T-helper 17 cell (primary cell): ENCODE data around the gene SYT17. TPM values are rescaled to one million over a fixed set of nuclear protein-coding genes. Genes with fewer than 3 reads are reported as not detected.

Source experiments
- ATAC-seq: fragments of 150-1000 bp; cut with Tn5 transposase; 2 replicates; pipeline ENCODE4 v1.10.0; 2021; ENCODE audit warnings: mild to moderate bottlenecking, moderate library complexity
- DNase-seq, 3 donors: peaks; one replicate each; pipeline versions ENCODE4 v3.0.0 to v3.0.0-alpha.2; 2020 to 2021
- H3K9me3 ChIP-seq: one replicate; pipeline ENCODE4 v1.7.0; 2013; ENCODE audit warnings: low read length, mild to moderate bottlenecking; ENCODE audit not compliant: control insufficient read depth, poor library complexity, severe bottlenecking
- H3K27ac Mint-ChIP-seq: one replicate; pipeline ENCODE4 v1.8.0; 2022; ENCODE audit warnings: mild to moderate bottlenecking, moderate library complexity, mixed read lengths
- H3K27me3 Mint-ChIP-seq: one replicate; pipeline ENCODE4 v1.8.0; 2022; ENCODE audit warnings: mixed read lengths
- H3K36me3 Mint-ChIP-seq: one replicate; pipeline ENCODE4 v1.8.0; 2022; ENCODE audit warnings: low read depth, mixed read lengths
- H3K4me1 Mint-ChIP-seq: one replicate; pipeline ENCODE4 v1.8.0; 2022; ENCODE audit warnings: mild to moderate bottlenecking, mixed read lengths
- H3K4me3 Mint-ChIP-seq: one replicate; pipeline ENCODE4 v1.8.0; 2022; ENCODE audit warnings: mild to moderate bottlenecking, moderate library complexity, mixed read lengths
- total RNA-seq, 4 donors: library from RNA in 2 of 4; stranded (reverse) in 2 of 4; gene quantifications; one replicate each; pipeline ENCODE4 v1.2.3 and lab custom pipeline; 2022 to 2026

Gene SYT17
- total RNA-seq, 2 donors from 2014 or later = 0.97 TPM; not detected in 1

DNA sequence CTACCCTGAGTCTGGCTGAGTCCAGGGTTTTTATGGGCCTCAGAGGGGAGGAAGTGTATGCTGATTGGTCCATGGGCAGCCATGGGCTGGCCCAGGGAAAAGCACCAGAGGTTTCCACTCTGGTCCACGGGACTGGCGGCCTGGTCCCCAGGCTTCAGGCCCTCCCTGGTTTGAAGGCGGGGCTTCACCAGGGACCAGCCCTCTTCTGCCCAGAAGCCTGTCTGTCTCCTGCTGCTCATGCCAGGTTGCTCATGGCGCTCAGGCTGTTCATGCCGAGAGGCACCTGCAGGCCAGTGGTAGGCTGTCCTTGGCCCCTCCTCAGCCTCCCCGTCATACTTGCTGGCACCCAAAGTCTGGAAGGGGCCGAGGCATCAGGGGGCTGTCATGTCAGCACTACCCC lies 72.5 kb downstream of the SYT17 start:
- H3K9me3 ChIP-seq = no peaks in the 10 kb centered on the region
- H3K27ac Mint-ChIP-seq = no peak overlapping the region
- no peak for ATAC-seq
- H3K4me1 Mint-ChIP-seq = no peaks in the 10 kb centered on the region
- DNase-seq = no peak
- H3K4me3 Mint-ChIP-seq = no peak overlapping the region
- H3K27me3 Mint-ChIP-seq = no peaks in the 10 kb centered on the region
- H3K36me3 Mint-ChIP-seq = no peaks in the 10 kb centered on the region

DNA sequence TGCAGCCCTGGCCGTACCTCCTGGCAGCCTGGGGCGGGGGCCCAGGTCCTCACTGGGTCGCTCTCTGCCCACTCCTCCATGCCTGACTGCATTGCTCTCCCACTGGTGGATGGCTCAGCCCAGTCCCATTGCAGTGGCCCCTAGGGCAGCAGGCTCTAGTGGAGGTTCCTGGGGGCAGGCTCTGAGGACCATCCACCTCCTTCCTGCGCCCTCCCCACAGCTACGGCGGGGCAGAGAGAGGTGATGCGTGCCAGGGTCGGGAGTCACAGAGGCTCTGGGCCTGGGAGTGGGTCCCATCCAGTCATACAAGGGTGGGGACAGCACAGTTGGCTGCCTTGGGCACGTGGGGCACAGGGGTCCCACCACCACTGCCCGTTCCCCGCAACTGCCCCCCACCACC lies 73.5 kb downstream of the SYT17 start:
- H3K9me3 ChIP-seq = no peaks in the 10 kb centered on the region
- H3K27ac Mint-ChIP-seq = no peak overlapping the region
- H3K4me3 Mint-ChIP-seq = no peak overlapping the region
- H3K4me1 Mint-ChIP-seq = no peaks in the 10 kb centered on the region
- ATAC-seq = no peak
- no peak for DNase-seq
- H3K36me3 Mint-ChIP-seq = no peaks in the 10 kb centered on the region
- H3K27me3 Mint-ChIP-seq = no peaks in the 10 kb centered on the region

DNA sequence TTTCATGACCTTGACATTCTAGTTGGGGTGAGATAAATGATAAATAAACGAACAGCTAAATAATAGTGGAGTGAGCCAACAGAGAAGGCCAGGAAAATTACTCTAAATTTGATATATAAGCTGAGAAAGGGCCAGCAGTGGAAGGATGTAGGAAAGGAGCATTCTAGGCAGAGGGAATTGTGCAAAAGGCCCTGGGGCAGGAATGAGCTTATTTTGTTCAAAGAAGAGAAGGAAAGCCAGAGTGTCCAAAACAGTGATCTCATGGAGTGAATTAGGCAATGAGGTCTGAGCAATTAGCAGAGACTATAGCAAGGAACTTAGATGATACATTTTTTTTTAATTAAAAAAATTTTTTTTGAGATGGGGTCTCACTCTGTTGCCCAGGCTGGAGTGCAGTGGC lies 74.1 kb downstream of the SYT17 start:
- ATAC-seq (no peak), DNase-seq (no peak)
- Mint-ChIP-seq H3K27me3 (no peaks in the 10 kb centered on the region), H3K4me3 (no peak overlapping the region), H3K27ac (no peak overlapping the region), H3K4me1 (no peaks in the 10 kb centered on the region), H3K36me3 (no peaks in the 10 kb centered on the region)
- H3K9me3 ChIP-seq = no peaks in the 10 kb centered on the region

DNA sequence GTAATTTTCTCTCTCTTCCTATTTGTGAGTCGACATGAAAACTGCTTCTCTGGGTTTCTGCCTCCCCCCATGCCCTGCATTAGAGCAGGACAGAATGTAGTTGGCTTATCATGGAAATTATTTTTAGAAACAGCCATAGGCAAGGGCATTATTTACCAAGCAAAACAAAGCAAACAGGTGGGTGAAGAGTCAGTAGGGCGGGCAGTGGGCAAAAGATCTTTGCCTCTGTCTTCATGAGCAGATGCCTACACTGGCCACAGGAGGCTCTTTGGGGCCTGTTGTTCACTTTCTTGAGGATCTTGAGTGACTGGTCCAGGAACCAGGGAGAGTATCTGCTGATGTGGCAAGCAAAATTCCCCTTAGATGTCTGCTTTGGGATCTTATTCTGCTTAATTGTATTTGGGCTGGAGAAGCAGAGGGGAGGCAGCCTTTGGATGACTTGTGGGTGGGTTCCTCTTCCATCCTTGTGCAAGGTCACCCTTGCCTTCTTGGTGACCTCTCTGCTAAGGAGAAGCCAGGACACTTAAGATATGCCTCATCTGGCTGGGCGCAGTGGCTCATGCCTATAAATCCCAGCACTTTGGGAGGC lies 75.0 kb downstream of the SYT17 start:
- no peak for ATAC-seq
- Mint-ChIP-seq H3K36me3 (no peaks in the 10 kb centered on the region), H3K27me3 (no peaks in the 10 kb centered on the region), H3K4me3 (no peak overlapping the region), H3K27ac (no peak overlapping the region), H3K4me1 (no peaks in the 10 kb centered on the region)
- no peak for DNase-seq
- H3K9me3 ChIP-seq = no peaks in the 10 kb centered on the region

DNA sequence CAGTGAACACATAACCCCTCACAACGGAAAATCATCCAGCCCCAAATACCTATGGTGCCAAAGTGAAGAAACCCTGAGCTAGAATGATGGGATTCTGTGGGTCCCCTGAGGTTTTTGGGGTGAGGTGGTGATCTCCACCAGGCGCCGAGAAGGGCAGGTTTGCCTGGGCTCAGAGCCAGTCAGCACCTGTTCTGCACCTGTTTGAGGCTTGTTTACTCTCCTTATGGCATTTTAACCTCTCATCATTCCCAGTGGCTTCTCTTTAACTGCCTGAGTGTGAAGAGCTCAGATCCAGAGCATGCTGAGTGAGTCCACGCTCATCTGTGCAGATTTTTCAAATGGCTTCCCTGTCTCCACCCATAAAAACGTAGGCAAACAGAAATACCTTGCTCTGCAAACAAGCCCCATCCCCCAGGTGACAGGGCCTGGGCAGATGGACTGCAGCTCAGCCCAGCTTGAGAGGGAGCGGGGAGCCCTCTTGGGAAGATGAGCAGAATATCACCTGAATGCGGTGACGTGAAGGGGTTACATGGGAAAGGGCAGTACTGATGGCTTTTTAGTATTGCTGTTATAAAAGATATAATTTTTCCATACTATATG lies 77.4 kb downstream of the SYT17 start:
- no peaks in the 10 kb centered on the region for H3K9me3 ChIP-seq
- Mint-ChIP-seq H3K4me1 (no peaks in the 10 kb centered on the region), H3K4me3 (no peak overlapping the region), H3K27me3 (no peaks in the 10 kb centered on the region), H3K27ac (no peak overlapping the region), H3K36me3 (no peaks in the 10 kb centered on the region)
- ATAC-seq = no peak
- no peak for DNase-seq

DNA sequence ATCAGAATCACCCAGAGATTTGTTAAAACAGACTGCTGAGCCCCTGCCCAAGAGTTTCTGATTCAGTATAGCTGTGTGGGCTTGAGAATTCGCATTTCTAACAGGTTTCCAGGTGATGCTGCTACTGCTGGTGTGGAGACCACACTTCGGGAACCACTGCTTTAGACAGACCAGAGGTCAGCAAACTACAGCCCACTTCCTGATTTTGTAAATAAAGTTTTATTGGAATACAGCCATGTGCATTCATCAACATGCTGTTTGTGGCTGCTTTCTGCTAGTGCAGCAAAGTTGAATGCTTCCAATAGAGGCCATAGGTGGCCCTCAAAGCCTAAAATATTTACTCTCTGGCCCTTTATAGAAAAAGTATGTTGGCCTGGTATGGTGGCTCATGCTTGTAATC lies 84.9 kb downstream of the SYT17 start:
- Mint-ChIP-seq H3K36me3 (no peaks in the 10 kb centered on the region), H3K27me3 (peaks cover 16% of the 10 kb centered on the region), H3K4me1 (no peaks in the 10 kb centered on the region), H3K27ac (no peak overlapping the region), H3K4me3 (no peak overlapping the region)
- DNase-seq = no peak
- ATAC-seq = no peak
- no peaks in the 10 kb centered on the region for H3K9me3 ChIP-seq

DNA sequence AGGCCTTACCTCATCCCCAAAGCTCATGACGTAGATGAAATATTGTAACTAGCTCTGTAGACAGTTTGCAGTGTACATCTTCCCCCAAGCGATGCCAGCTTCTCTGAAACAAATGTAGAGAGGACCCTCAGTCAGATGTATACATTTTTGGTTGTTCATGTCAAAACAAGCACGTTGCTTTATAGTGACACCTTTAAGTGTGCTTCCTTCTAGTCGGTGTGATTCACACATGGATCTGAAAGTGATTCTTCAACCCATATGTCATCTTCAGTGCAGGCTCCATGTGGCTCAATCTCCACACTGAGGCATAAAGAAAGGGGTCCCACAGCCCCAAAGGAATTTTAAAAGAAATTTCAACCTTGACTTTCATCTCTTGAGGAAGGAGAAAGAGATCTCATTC lies 86.6 kb downstream of the SYT17 start:
- Mint-ChIP-seq H3K4me1 (no peaks in the 10 kb centered on the region), H3K27me3 (peaks cover 25% of the 10 kb centered on the region), H3K36me3 (no peaks in the 10 kb centered on the region), H3K4me3 (no peak overlapping the region), H3K27ac (no peak overlapping the region)
- no peak for ATAC-seq
- DNase-seq = no peak
- no peaks in the 10 kb centered on the region for H3K9me3 ChIP-seq

DNA sequence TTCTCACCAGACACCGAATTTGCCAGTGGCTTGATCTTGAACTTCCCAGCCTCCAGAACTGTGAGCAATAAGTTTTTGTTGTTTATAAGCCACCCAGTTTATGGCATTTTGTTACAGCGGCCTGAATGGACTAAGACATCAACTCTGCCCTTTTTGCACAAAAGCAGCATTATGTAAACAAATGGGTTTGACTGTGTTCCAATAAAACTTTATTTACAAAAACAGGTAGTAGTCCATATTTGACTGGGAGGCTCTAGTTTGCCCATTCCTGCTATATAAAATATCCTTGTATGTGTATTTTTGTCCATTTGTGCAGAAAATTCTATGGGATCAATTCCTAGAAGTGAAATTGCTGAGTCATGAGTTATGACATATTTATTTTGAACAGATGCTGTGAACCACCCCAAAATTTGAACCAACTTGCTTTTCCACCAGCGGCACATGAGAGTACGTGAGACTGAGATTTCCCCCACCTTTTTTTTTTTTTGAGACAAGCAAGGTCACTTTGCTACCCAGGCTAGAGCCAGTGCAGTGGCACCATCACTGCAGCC lies 96.2 kb downstream of the SYT17 start:
- H3K9me3 ChIP-seq = no peaks in the 10 kb centered on the region
- Mint-ChIP-seq H3K4me3 (no peak overlapping the region), H3K27ac (no peak overlapping the region), H3K4me1 (no peaks in the 10 kb centered on the region), H3K27me3 (peaks cover 11% of the 10 kb centered on the region), H3K36me3 (no peaks in the 10 kb centered on the region)
- ATAC-seq = no peak
- no peak for DNase-seq

DNA sequence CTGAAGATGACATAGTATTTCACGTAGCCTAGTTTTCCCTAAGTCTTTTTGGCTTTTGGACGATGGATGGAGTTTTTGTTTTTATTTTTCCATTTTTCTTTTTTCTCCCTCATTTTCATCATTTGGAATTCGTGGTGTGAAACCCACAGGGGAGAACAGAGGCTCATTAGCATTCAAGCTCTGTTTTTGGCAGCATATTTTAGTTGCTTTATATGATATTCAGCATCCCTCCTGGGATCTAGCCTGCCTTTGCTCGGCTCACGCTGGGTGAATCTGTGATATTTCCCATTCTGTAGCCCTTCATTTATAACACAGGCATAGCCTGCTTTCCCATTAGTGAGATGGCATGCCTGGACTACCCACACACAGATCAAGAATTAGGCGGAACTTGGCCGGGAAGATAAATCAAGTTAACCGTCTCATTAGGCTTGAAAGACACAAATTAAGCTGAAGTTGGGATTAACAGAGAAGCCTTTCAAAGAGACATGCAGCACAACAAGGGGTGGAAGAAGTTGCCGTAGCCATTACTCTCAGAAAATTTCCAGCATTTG lies 97.4 kb downstream of the SYT17 start:
- ATAC-seq = no peak
- peaks cover 5% of the 10 kb centered on the region for H3K27me3 Mint-ChIP-seq

DNA sequence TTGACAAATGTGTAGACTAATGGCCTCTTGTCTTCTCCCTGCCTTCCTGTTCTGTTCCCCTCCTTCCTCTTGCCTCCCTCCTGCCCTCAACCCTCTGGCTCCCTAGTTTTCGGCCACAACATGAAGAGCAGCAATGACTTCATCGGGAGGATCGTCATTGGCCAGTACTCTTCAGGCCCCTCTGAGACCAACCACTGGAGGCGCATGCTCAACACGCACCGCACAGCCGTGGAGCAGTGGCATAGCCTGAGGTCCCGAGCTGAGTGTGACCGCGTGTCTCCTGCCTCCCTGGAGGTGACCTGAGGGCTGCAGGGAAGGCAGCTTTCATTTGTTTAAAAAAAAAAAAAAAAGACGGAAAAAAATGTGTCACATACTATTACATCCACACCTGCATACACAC lies 98.7 kb downstream of the SYT17 start:
- ATAC-seq (no peak), DNase-seq (no peak)
- no peak overlapping the region for H3K27ac Mint-ChIP-seq
- H3K27me3 Mint-ChIP-seq = peaks cover 5% of the 10 kb centered on the region
- H3K4me3 Mint-ChIP-seq = no peak overlapping the region
- H3K4me1 Mint-ChIP-seq = no peaks in the 10 kb centered on the region
- no peaks in the 10 kb centered on the region for H3K9me3 ChIP-seq
- H3K36me3 Mint-ChIP-seq = no peaks in the 10 kb centered on the region

More for the DNA sequence above, 97.4 kb downstream of the SYT17 start:
- Mint-ChIP-seq H3K27ac (no peak overlapping the region), H3K4me3 (no peak overlapping the region), H3K36me3 (no peaks in the 10 kb centered on the region), H3K4me1 (no peaks in the 10 kb centered on the region)
- DNase-seq = no peak
- H3K9me3 ChIP-seq = no peaks in the 10 kb centered on the region

DNA sequence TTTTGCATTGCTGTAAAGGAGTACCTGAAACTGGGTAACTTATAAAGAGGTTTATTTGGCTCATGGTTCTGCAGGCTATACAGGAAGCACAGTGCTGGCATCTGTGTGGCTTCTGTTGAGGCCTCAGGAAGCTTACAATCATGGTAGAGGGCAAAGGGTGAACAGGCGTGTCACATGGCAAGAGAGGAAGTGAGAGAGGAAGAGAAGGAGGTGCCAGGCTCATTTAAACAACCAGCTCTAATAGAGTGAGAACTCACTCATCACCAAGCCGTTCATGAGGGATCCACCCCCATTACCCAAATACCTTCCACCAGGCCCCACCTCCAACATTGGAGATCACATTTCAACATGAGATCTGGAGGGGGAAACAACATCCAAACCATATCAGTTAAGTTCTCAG lies 101.1 kb downstream of the SYT17 start:
- Mint-ChIP-seq H3K36me3 (no peaks in the 10 kb centered on the region), H3K27me3 (no peaks in the 10 kb centered on the region), H3K27ac (no peak overlapping the region), H3K4me3 (no peak overlapping the region), H3K4me1 (no peaks in the 10 kb centered on the region)
- no peaks in the 10 kb centered on the region for H3K9me3 ChIP-seq
- DNase-seq (no peak), ATAC-seq (no peak)

DNA sequence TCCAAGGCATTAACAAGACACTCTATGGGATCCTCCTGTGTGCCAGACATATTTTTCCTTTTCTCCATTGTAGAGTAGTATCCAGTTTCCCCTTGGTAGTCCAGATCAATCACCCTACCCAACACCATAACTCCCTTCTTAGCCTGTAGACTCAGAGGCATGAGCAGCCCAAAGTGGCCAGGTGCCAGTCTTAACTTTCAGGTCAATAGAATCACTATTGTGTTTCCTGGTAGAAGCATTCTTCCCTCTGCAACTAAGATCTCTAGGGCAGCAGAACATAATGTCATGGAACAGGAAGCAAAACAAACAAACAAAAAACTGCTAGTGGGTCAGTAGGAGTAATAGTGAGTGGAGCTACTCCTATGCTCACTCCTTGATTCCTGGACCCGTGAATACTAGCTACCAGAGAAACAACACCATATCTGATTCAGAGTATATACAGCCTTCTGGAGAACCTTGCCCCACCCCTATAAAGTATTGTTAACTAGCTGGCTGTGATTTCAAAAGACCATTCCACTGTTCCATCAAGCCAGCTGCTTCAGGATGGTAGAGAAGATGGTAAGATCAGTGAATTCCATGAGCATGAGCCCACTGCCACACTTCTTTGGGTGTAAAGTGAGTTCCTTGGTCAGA lies 106.2 kb downstream of the SYT17 start:
- DNase-seq (no peak), ATAC-seq (no peak)
- no peaks in the 10 kb centered on the region for H3K9me3 ChIP-seq
- Mint-ChIP-seq H3K4me3 (no peak overlapping the region), H3K4me1 (no peaks in the 10 kb centered on the region), H3K27me3 (no peaks in the 10 kb centered on the region), H3K27ac (no peak overlapping the region), H3K36me3 (no peaks in the 10 kb centered on the region)

DNA sequence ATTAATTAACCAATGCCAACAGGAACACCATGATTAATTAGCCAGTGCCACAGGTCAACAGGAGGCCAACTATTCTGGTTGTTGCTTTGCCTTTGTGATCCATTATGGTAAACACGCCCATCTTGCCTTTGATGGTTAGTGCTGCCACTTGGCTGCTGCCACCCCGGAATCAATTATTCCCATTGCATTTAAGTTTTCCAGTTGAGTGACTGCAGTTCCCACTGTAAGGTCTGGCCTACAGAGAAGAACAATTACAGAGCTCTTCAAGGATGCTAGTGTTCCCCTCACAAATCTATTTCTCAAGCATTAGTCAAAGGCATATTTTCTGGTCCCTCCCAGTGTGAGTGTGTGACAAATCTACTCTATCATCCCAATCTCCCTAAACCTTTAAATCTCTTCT lies 110.4 kb downstream of the SYT17 start:
- Mint-ChIP-seq H3K27me3 (no peaks in the 10 kb centered on the region), H3K4me1 (no peaks in the 10 kb centered on the region), H3K36me3 (no peaks in the 10 kb centered on the region), H3K27ac (no peak overlapping the region), H3K4me3 (no peak overlapping the region)
- H3K9me3 ChIP-seq = no peaks in the 10 kb centered on the region
- DNase-seq (no peak), ATAC-seq (no peak)
